NT2/D1 (cell line): ENCODE results near the gene RBFOX1.

Experiments used
- DNase-seq: peaks from one replicate; pipeline ENCODE4 v3.0.0-alpha.2; 2011; ENCODE audit warnings: low read depth, low spot score
- H3K27me3 ChIP-seq: 2 replicates; pipeline ENCODE4 v1.6.0; 2011; ENCODE audit warnings: mild to moderate bottlenecking; ENCODE audit not compliant: insufficient read length, insufficient read depth
- H3K36me3 ChIP-seq: 2 replicates; pipeline ENCODE4 v1.6.1; 2011; ENCODE audit warnings: mild to moderate bottlenecking, low read length, mixed read lengths; ENCODE audit not compliant: insufficient read depth, insufficient read length
- H3K4me1 ChIP-seq: 2 replicates; pipeline ENCODE4 v1.5.1; 2011; ENCODE audit not compliant: insufficient read depth, insufficient read length
- H3K4me3 ChIP-seq: 2 replicates; pipeline ENCODE4 v1.5.1; 2011; ENCODE audit warnings: low read depth; ENCODE audit not compliant: insufficient read length
- H3K9ac ChIP-seq: 2 replicates; pipeline ENCODE4 v1.6.0; 2011; ENCODE audit warnings: low read depth; ENCODE audit not compliant: insufficient read length
- H3K9me3 ChIP-seq: 2 replicates; pipeline ENCODE4 v1.5.1; 2011; ENCODE audit warnings: mild to moderate bottlenecking, low read length; ENCODE audit not compliant: insufficient read depth
- SUZ12 ChIP-seq: IDR thresholded peaks from 2 replicates; pipeline ENCODE4 v1.6.1; 2011; ENCODE audit not compliant: insufficient read length, insufficient read depth; ENCODE audit errors: extremely low read depth
- YY1 ChIP-seq: IDR thresholded peaks from 2 replicates; pipeline ENCODE4 v1.6.1; 2011; ENCODE audit not compliant: insufficient read length, insufficient read depth
- ZNF274 ChIP-seq: IDR thresholded peaks from 2 replicates; pipeline ENCODE4 v1.6.1; 2011; ENCODE audit warnings: mild to moderate bottlenecking, low read depth, low read length

Gene RBFOX1

DNA sequence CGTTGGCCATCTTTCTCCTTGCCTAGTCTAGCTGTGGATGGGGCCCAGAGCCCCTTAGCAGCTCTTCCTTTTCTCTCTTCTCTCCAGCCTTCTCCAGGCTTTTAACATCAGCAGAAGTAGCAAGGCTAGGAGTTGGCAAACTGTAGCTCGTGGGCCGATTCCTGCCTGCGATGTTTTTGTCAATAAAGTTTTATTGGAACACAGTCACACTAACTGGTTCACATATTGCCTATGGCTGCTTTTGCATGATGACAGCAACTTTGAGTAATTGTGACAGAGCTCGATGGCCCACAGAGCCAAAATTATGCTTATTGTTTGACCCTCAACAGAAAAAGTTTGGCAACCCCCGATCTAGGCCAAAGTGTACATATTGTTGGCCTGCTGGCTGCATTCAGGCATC is 199.9 kb downstream of the RBFOX1 start:
- TF ChIP-seq ZNF274 (no peak), YY1 (no peak), SUZ12 (no peak)
- H3K36me3 ChIP-seq, result no peaks in the 10 kb centered on the region
- no peak for DNase-seq
- no peaks in the 10 kb centered on the region for H3K27me3 ChIP-seq
- no peak overlapping the region for H3K9ac ChIP-seq
- H3K4me3 ChIP-seq, result no peak overlapping the region
- H3K4me1 ChIP-seq, result no peaks in the 10 kb centered on the region
- H3K9me3 ChIP-seq, result no peaks in the 10 kb centered on the region

GRCh38 chr16:7534749-7535148 is 202.1 kb downstream of the RBFOX1 start:
- Histone ChIP-seq H3K27me3 (no peaks in the 10 kb centered on the region), H3K9me3 (no peaks in the 10 kb centered on the region), H3K4me3 (no peak overlapping the region), H3K9ac (no peak overlapping the region), H3K4me1 (no peaks in the 10 kb centered on the region), H3K36me3 (no peaks in the 10 kb centered on the region)
- TF ChIP-seq SUZ12 (no peak), YY1 (no peak), ZNF274 (no peak)
- no peak for DNase-seq

DNA sequence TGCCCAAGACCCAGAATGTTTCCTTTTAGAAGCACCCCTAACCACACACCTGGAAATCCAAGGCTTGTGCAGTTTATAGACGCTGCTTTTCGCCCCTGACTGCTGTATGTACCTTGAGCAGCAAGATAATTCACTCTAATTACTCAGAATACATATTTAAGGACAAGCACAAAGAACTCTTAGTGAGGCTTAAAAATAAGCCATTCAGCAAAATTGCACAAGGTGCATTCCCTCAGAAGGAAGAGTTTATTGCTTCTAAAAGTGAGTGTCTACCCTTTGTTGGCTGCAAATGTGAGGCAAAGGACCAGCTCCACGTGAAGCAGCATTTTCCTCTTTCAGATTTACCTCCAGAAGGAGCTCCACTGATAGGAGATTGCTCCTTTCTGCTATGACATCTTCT is 208.4 kb downstream of the RBFOX1 start:
- no peak for DNase-seq
- Histone ChIP-seq H3K4me3 (no peak overlapping the region), H3K9ac (no peak overlapping the region), H3K27me3 (no peaks in the 10 kb centered on the region), H3K9me3 (no peaks in the 10 kb centered on the region), H3K36me3 (no peaks in the 10 kb centered on the region), H3K4me1 (no peaks in the 10 kb centered on the region)
- TF ChIP-seq ZNF274 (no peak), SUZ12 (no peak), YY1 (no peak)

- no peaks in the 10 kb centered on the region for H3K36me3 ChIP-seq
- no peaks in the 10 kb centered on the region for H3K4me1 ChIP-seq
- H3K27me3 ChIP-seq, result no peaks in the 10 kb centered on the region
- H3K9ac ChIP-seq, result no peak overlapping the region
- no peak overlapping the region for H3K4me3 ChIP-seq
- DNase-seq, result no peak
- no peaks in the 10 kb centered on the region for H3K9me3 ChIP-seq
- TF ChIP-seq YY1, result no peak
- no peak for TF ChIP-seq ZNF274
- no peak for TF ChIP-seq SUZ12
Measured at GRCh38 chr16:7545251-7545650, 212.6 kb downstream of the RBFOX1 start.

GRCh38 chr16:7546948-7547347 is 214.3 kb downstream of the RBFOX1 start:
- H3K27me3 ChIP-seq, result no peaks in the 10 kb centered on the region
- H3K4me3 ChIP-seq, result no peak overlapping the region
- no peak overlapping the region for H3K9ac ChIP-seq
- no peaks in the 10 kb centered on the region for H3K4me1 ChIP-seq
- no peak for TF ChIP-seq SUZ12
- no peak for TF ChIP-seq ZNF274
- TF ChIP-seq YY1, result no peak
- H3K9me3 ChIP-seq, result no peaks in the 10 kb centered on the region
- no peaks in the 10 kb centered on the region for H3K36me3 ChIP-seq
- no peak for DNase-seq

GRCh38 chr16:7547736-7548135 is 215.1 kb downstream of the RBFOX1 start:
- H3K4me3 ChIP-seq, result no peak overlapping the region
- no peaks in the 10 kb centered on the region for H3K9me3 ChIP-seq
- H3K9ac ChIP-seq, result no peak overlapping the region
- DNase-seq, result no peak
- no peaks in the 10 kb centered on the region for H3K27me3 ChIP-seq
- H3K36me3 ChIP-seq, result no peaks in the 10 kb centered on the region
- TF ChIP-seq ZNF274, result no peak
- TF ChIP-seq SUZ12, result no peak
- TF ChIP-seq YY1, result no peak
- H3K4me1 ChIP-seq, result no peaks in the 10 kb centered on the region

- no peaks in the 10 kb centered on the region for H3K9me3 ChIP-seq
- H3K4me3 ChIP-seq, result no peak overlapping the region
- no peak overlapping the region for H3K9ac ChIP-seq
- TF ChIP-seq ZNF274 (no peak), YY1 (no peak), SUZ12 (no peak)
- DNase-seq, result no peak
- no peaks in the 10 kb centered on the region for H3K27me3 ChIP-seq
- H3K36me3 ChIP-seq, result no peaks in the 10 kb centered on the region
- no peaks in the 10 kb centered on the region for H3K4me1 ChIP-seq
Measured at GRCh38 chr16:7548796-7549318, 216.2 kb downstream of the RBFOX1 start.
